Mesenchymal stem cell (in vitro differentiated cells and primary cell): ENCODE results near the gene RNU6-1.

Experiments used
- DNase-seq: peaks from one replicate; pipeline ENCODE4 v3.0.0-alpha.2; 2013
- H2AFZ ChIP-seq: one replicate; pipeline ENCODE4 v1.6.1; 2013; ENCODE audit warnings: low read depth, mild to moderate bottlenecking, control low read depth, inconsistent platforms, low read length, moderate library complexity
- H2AK5ac ChIP-seq: 2 replicates; pipeline ENCODE4 v1.6.1; 2013; ENCODE audit warnings: low read length, moderate library complexity, mild to moderate bottlenecking, inconsistent platforms; ENCODE audit not compliant: severe bottlenecking
- H2BK120ac ChIP-seq: one replicate; pipeline ENCODE4 v1.6.1; 2013; ENCODE audit warnings: low read depth, mild to moderate bottlenecking, inconsistent platforms, low read length, moderate library complexity
- H2BK12ac ChIP-seq, 2 experiments: one replicate each; pipeline ENCODE4 v1.6.1; 2013; ENCODE audit warnings: inconsistent platforms in 2 of 2, low read length in 2 of 2, mild to moderate bottlenecking in 2 of 2, moderate library complexity in 2 of 2, control low read depth in 1 of 2
- H2BK15ac ChIP-seq: one replicate; pipeline ENCODE4 v1.6.1; 2013; ENCODE audit warnings: mild to moderate bottlenecking, low read depth, inconsistent platforms; ENCODE audit not compliant: poor library complexity, severe bottlenecking
- H2BK5ac ChIP-seq: 2 replicates; pipeline ENCODE4 v1.6.1; 2013; ENCODE audit warnings: low read depth, mild to moderate bottlenecking, low read length, control low read depth, inconsistent platforms; ENCODE audit not compliant: poor library complexity, severe bottlenecking
- H3K14ac ChIP-seq, 2 experiments: one replicate each; pipeline ENCODE4 v1.6.1; 2013; ENCODE audit warnings: inconsistent platforms in 2 of 2, low read length in 2 of 2, control low read depth in 1 of 2, mild to moderate bottlenecking in 1 of 2, moderate library complexity in 1 of 2
- H3K18ac ChIP-seq, 2 experiments: one replicate each; pipeline ENCODE4 v1.6.1; 2013; ENCODE audit warnings: inconsistent platforms in 2 of 2, low read length in 2 of 2, control low read depth in 1 of 2, low read depth in 1 of 2, mild to moderate bottlenecking in 1 of 2
- H3K23ac ChIP-seq, 2 experiments: one replicate each; pipeline ENCODE4 v1.6.1; 2013; ENCODE audit warnings: inconsistent platforms in 2 of 2, low read length in 2 of 2, mild to moderate bottlenecking in 2 of 2, moderate library complexity in 2 of 2, control low read depth in 1 of 2
- H3K27ac ChIP-seq: 2 replicates; pipeline ENCODE4 v1.5.1; 2013; ENCODE audit warnings: mild to moderate bottlenecking, moderate library complexity, low read length, control low read depth, inconsistent platforms; ENCODE audit not compliant: poor library complexity, severe bottlenecking
- H3K27me3 ChIP-seq, 2 experiments: 2 replicates each; pipeline versions ENCODE4 v1.6.1 to v1.7.0; 2013; ENCODE audit warnings: low read length in 2 of 2, mild to moderate bottlenecking in 2 of 2, moderate library complexity in 2 of 2, control low read depth in 1 of 2, inconsistent platforms in 1 of 2; ENCODE audit not compliant: control insufficient read depth in 1 of 2, insufficient read depth in 1 of 2
- H3K36me3 ChIP-seq, 2 experiments: 2 replicates each; pipeline versions ENCODE4 v1.6.1 to v1.7.0; 2013; ENCODE audit warnings: low read length in 2 of 2, control low read depth in 1 of 2, inconsistent platforms in 1 of 2, low read depth in 1 of 2, mild to moderate bottlenecking in 1 of 2; ENCODE audit not compliant: insufficient read depth in 2 of 2, control insufficient read depth in 1 of 2
- H3K4ac ChIP-seq, 2 experiments: one replicate each; pipeline ENCODE4 v1.6.1; 2013; ENCODE audit warnings: inconsistent platforms in 2 of 2, low read length in 2 of 2, mild to moderate bottlenecking in 2 of 2, moderate library complexity in 2 of 2, control low read depth in 1 of 2, low read depth in 1 of 2
- H3K4me1 ChIP-seq: 2 replicates; pipeline ENCODE4 v1.6.1; 2013; ENCODE audit warnings: low read depth, low read length, control low read depth; ENCODE audit not compliant: control insufficient read depth, insufficient read depth
- H3K4me2 ChIP-seq: 2 replicates; pipeline ENCODE4 v1.6.1; 2013; ENCODE audit warnings: low read length, mild to moderate bottlenecking, inconsistent platforms; ENCODE audit not compliant: poor library complexity, severe bottlenecking
- H3K4me3 ChIP-seq, 2 experiments: 2 replicates each; pipeline versions ENCODE4 v1.5.1 to v1.7.0; 2013; ENCODE audit warnings: low read length in 2 of 2, mild to moderate bottlenecking in 2 of 2, control low read depth in 1 of 2, low read depth in 1 of 2; ENCODE audit not compliant: insufficient read depth in 1 of 2
- H3K79me1 ChIP-seq: replicated peaks from 2 replicates; pipeline ENCODE4 v1.6.1; 2013; ENCODE audit warnings: mild to moderate bottlenecking, control low read depth, low read length, inconsistent platforms; ENCODE audit not compliant: poor library complexity, severe bottlenecking
- H3K9ac ChIP-seq: 2 replicates; pipeline ENCODE4 v1.7.0; 2013; ENCODE audit warnings: mild to moderate bottlenecking, low read length, moderate library complexity
- H3K9me3 ChIP-seq: 2 replicates; pipeline ENCODE4 v1.7.0; 2013; ENCODE audit warnings: mild to moderate bottlenecking, low read length; ENCODE audit not compliant: control insufficient read depth
- H4K8ac ChIP-seq: one replicate; pipeline ENCODE4 v1.6.1; 2013; ENCODE audit warnings: inconsistent platforms, mild to moderate bottlenecking, low read length, moderate library complexity
- H4K91ac ChIP-seq: one replicate; pipeline ENCODE4 v1.6.1; 2013; ENCODE audit warnings: mild to moderate bottlenecking, low read length, inconsistent platforms
- WGBS: methylation state at CpG from one replicate; pipeline ENCODE4 v1.1.7; 2013; ENCODE audit warnings: mixed read lengths; 5-methylcytosine and 5-hydroxymethylcytosine counted together

Gene RNU6-1

DNA sequence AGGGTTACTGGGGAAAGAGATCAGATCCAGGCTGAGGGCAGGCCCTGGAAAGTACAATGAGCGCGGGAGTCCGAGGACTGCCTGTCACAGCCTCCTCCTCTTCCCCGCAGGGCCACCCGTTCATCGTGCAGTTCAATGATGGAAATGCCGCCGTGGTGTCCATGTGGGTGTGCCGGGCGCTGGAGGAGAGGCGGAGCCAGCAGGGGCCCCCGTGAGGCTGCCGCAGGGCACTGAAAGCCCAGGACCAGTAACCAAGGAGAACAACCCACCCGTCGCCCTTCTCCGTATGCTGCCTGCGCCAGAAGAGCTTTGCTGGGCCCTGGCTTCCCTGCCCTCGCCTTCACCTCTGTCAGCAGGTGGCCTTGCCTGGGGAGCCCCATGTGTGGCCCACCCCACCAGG is 33.3 kb downstream of the RNU6-1 start:
- H2AFZ ChIP-seq = no peak overlapping the region
- no peak overlapping the region for H4K91ac ChIP-seq
- no peak overlapping the region for H3K14ac ChIP-seq
- peaks cover 28% of the 10 kb centered on the region for H3K4me1 ChIP-seq
- no peak overlapping the region for H3K23ac ChIP-seq
- no peak overlapping the region for H2BK12ac ChIP-seq
- H2AK5ac ChIP-seq = no peak overlapping the region
- no peak for DNase-seq
- H3K79me1 ChIP-seq = no peaks in the 10 kb centered on the region
- no peak overlapping the region for H2BK5ac ChIP-seq
- no peak overlapping the region for H3K4ac ChIP-seq
- H3K27ac ChIP-seq = no peak overlapping the region
- H2BK120ac ChIP-seq = no peak overlapping the region
- H3K27me3 ChIP-seq = no peaks in the 10 kb centered on the region
- H3K18ac ChIP-seq = no peak overlapping the region
- no peak overlapping the region for H3K4me3 ChIP-seq
- no peak overlapping the region for H3K9ac ChIP-seq
- no peak overlapping the region for H2BK15ac ChIP-seq
- H3K4me2 ChIP-seq = no peak overlapping the region
- no peaks in the 10 kb centered on the region for H3K9me3 ChIP-seq
- no peak overlapping the region for H4K8ac ChIP-seq
- 96% methylated on average over 18 of the region's 18 CpGs for WGBS
- H3K36me3 ChIP-seq = peaks cover 13 to 18% of the 10 kb centered on the region in 2 experiments

DNA sequence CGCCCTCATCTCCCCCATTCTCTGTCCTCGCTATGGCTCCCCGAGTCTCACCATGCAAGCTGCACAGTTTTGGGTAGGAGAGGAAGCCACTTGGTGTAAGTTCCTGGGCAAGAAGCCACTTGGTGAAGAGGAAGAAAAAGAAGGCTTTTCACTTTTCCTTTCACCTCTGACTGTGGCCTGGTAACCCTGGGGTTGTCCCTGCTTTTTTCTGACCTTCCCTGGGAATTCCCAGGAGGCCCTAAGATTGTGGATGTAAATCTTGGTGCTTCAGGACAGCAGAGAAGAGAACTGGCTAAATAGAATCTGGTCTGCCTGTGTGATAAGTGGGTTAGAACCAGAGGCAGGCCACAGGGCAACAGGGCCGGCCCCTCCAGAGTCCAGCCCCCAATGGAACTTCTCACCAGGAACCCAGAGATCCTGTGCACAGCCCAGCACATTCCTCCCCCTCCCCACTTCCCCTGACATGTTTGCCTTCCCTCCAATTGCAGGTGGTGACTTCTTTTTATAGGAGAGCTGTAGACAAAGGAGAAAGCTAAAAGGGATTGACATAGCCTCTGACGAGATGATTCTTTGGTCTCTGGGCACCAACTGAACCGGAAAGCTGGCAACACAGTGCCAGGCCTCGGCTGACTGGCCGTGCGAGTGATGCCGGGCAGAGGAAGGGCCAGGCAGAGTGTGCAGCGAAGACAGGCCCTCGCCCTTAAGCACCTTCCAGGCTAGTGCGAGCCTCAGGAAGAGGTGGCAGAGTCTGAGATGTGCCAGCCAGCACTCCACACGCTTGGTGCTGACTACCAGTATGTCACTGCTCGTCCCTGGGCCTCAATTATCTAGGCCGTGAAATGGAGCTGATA is 34.0 kb downstream of the RNU6-1 start:
- no peak overlapping the region for H2AFZ ChIP-seq
- no peak overlapping the region for H3K4me2 ChIP-seq
- H2BK5ac ChIP-seq = no peak overlapping the region
- no peak overlapping the region for H2BK120ac ChIP-seq
- peak overlapping the region; percentile 24 for H2AK5ac ChIP-seq
- no peak overlapping the region for H2BK15ac ChIP-seq
- H3K4me3 ChIP-seq = no peak overlapping the region
- no peak overlapping the region for H3K27ac ChIP-seq
- no peak overlapping the region for H4K91ac ChIP-seq
- 90% methylated on average over 16 of the region's 16 CpGs for WGBS
- H3K36me3 ChIP-seq = peaks cover 13 to 18% of the 10 kb centered on the region in 2 experiments
- H3K79me1 ChIP-seq = no peaks in the 10 kb centered on the region
- peaks cover 28% of the 10 kb centered on the region for H3K4me1 ChIP-seq
- no peak overlapping the region for H3K14ac ChIP-seq
- H4K8ac ChIP-seq = no peak overlapping the region
- H3K4ac ChIP-seq = no peak overlapping the region
- H3K18ac ChIP-seq = no peak overlapping the region
- DNase-seq = no peak
- H3K23ac ChIP-seq = no peak overlapping the region
- no peaks in the 10 kb centered on the region for H3K9me3 ChIP-seq
- no peak overlapping the region for H3K9ac ChIP-seq
- H3K27me3 ChIP-seq = no peaks in the 10 kb centered on the region
- H2BK12ac ChIP-seq = no peak overlapping the region

DNA sequence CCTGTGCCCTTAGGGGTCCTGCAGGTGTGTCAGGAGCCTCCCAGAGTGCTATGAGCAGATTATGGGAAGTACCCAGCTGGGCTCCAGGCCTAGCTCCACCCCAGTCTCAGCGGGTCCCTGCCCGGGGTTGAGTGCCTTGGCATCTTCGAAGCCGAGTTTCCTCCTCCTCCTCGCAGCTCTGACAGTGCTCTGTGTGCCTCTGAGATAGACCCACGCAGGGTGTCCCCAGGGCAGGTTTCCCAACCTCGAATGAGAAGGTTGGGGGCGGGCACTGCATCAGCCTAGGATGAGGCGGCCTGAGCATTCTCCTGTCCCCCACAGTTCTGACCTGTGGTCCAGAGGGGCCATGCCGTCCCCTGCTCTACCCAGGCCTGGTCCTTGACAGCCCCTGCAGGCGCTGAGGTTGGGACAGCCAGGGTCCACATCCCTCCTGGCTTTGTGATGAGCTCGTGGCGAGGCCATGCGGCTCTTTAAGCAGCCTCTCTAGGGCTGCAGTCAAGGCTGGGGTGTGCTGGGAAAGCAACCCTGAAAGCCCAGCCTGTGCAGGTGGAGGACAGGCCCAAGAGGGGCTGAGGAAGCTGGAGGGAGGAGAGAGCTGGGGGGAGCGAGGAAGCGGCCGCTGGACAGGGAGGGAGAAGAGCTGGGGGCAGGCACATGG is 34.7 kb downstream of the RNU6-1 start:
- no peaks in the 10 kb centered on the region for H3K79me1 ChIP-seq
- H3K36me3 ChIP-seq = peaks cover 13 to 18% of the 10 kb centered on the region in 2 experiments
- no peak overlapping the region for H4K8ac ChIP-seq
- H3K4me2 ChIP-seq = no peak overlapping the region
- no peak overlapping the region for H4K91ac ChIP-seq
- H3K27ac ChIP-seq = no peak overlapping the region
- H3K4ac ChIP-seq = no peak overlapping the region
- H2AFZ ChIP-seq = no peak overlapping the region
- no peak overlapping the region for H3K18ac ChIP-seq
- peak overlapping the region; percentile 75 for H2AK5ac ChIP-seq
- no peak overlapping the region for H3K14ac ChIP-seq
- no peak overlapping the region for H2BK12ac ChIP-seq
- 84% methylated on average over 17 of the region's 17 CpGs for WGBS
- no peak overlapping the region for H2BK15ac ChIP-seq
- no peak overlapping the region for H2BK120ac ChIP-seq
- no peak overlapping the region for H3K23ac ChIP-seq
- DNase-seq = no peak
- no peak overlapping the region for H3K9ac ChIP-seq
- H3K4me3 ChIP-seq = no peak overlapping the region
- peaks cover 28% of the 10 kb centered on the region for H3K4me1 ChIP-seq
- no peaks in the 10 kb centered on the region for H3K27me3 ChIP-seq
- H3K9me3 ChIP-seq = no peaks in the 10 kb centered on the region
- no peak overlapping the region for H2BK5ac ChIP-seq

DNA sequence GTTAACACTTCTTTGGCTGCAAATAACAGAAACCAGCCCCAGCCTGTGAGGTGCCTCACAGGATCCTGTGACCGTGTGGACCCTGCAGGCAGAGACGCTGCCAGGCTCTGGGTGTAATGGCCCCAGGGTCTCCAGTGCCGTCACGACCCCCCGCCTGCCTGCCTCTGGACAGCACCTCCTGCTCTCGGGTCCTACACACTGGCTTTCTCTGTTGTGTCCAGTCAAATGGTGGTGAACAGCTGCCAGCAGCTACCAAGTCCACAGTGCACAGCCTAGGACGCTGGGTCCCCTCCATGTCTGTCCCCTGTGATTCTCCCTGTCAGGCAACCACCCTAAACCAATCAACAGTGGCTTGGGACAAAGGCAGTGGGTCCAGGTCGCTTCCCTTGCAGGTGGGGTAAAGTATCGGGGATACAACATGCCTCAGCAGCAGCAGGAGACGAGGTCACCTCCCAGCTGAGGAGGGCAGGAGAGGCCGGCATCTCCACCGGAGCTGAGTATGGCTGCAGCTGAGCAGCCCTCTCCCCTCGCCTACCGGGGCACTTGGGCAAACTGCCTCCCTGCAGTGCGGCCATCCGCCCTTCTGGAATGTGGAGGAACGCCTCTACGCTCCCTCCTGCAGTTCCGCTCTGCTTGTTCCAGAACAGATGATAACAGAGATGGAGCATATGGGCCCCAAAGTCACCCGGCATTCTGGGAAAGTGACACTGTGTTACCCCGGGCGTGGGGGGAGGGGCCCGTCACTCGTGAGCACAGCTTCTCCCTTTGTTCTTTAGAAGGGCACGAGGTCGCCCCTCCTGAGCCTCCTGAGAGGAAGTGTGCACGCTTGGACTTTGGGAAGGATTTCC is 35.6 kb downstream of the RNU6-1 start:
- no peak overlapping the region for H3K9ac ChIP-seq
- H2BK12ac ChIP-seq = no peak overlapping the region
- peaks cover 13 to 19% of the 10 kb centered on the region in 2 experiments for H3K36me3 ChIP-seq
- DNase-seq = no peak
- no peak overlapping the region for H3K4ac ChIP-seq
- no peaks in the 10 kb centered on the region for H3K79me1 ChIP-seq
- no peak overlapping the region for H4K91ac ChIP-seq
- H3K14ac ChIP-seq = no peak overlapping the region
- WGBS = 54% methylated on average over 26 of the region's 27 CpGs
- peak overlapping the region; percentile 19 for H3K4me2 ChIP-seq
- H2BK120ac ChIP-seq = no peak overlapping the region
- no peak overlapping the region for H3K23ac ChIP-seq
- no peaks in the 10 kb centered on the region for H3K9me3 ChIP-seq
- no peak overlapping the region for H4K8ac ChIP-seq
- H2BK5ac ChIP-seq = no peak overlapping the region
- H3K27ac ChIP-seq = no peak overlapping the region
- no peak overlapping the region for H3K18ac ChIP-seq
- H3K4me1 ChIP-seq = peaks cover 28% of the 10 kb centered on the region
- peak overlapping the region; percentile 12 for H2AK5ac ChIP-seq
- no peak overlapping the region for H2BK15ac ChIP-seq
- no peaks in the 10 kb centered on the region for H3K27me3 ChIP-seq
- no peak overlapping the region for H3K4me3 ChIP-seq
- H2AFZ ChIP-seq = no peak overlapping the region
